ENCODE measurements around the gene MRPL50.

MRPL50 gene

DNA sequence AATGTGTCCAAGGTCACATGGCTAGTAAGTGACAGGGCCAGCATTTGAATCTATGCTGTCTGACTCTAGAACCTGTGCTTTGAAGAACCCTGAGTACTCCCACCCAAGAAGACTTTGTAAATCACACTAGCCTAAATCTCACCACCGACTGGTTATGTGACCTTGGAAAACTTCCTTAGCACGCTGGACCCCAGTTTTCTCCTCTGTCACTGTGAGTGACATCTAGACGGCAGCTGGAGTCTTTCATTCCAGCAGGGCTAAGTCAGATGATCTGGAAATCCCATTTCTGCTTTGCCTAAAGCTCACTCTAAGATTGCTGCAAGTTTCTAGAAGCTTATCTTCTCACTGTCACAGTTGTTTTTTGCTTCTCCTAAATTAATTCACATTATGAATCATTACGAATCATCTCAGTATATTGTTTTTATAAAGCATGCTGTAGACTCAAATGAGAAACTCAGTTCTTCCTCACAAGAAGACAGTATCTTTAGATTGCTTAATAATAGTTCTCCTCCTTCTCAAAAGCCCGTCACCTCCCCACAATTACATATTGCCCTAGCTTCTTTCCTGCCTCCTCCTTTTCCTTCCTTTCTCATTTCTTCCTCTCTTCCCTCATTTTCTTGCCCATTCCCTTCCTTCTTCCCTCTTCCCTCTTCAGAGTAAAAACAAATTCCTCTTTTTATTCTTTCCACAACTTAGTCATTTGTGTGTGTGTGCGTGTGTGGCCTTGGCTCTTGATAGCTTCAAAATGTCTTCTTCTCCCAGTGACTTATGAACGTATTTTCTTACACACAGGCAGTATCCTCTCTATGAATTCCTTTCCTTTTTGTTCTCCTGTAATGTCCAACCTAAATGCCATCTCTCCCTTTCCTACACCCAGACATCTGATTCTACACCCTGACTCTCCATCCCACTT is 20.4 kb upstream of the MRPL50 start:
- TF ChIP-seq, protein P1, sequence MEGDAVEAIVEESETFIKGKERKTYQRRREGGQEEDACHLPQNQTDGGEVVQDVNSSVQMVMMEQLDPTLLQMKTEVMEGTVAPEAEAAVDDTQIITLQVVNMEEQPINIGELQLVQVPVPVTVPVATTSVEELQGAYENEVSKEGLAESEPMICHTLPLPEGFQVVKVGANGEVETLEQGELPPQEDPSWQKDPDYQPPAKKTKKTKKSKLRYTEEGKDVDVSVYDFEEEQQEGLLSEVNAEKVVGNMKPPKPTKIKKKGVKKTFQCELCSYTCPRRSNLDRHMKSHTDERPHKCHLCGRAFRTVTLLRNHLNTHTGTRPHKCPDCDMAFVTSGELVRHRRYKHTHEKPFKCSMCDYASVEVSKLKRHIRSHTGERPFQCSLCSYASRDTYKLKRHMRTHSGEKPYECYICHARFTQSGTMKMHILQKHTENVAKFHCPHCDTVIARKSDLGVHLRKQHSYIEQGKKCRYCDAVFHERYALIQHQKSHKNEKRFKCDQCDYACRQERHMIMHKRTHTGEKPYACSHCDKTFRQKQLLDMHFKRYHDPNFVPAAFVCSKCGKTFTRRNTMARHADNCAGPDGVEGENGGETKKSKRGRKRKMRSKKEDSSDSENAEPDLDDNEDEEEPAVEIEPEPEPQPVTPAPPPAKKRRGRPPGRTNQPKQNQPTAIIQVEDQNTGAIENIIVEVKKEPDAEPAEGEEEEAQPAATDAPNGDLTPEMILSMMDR (conservative IDR thresholded peaks at IDR 0.05; ENCODE audit: low read depth, low read length) = no peak
- Histone ChIP-seq H3K79me2 (ENCODE audit: insufficient read depth, low read depth) (no peaks in the 10 kb centered on the region), H4K20me1 (ENCODE audit: insufficient read depth) (no peaks in the 10 kb centered on the region), H3K27me3 (ENCODE audit: insufficient read depth, low read depth) (no peaks in the 10 kb centered on the region), H3K27ac (no peak overlapping the region), H3K36me3 (ENCODE audit: insufficient read depth) (no peaks in the 10 kb centered on the region), H2AFZ (ENCODE audit: low read depth) (no peak overlapping the region), H3K4me1 (ENCODE audit: low read depth, poor library complexity, severe bottlenecking) (peaks cover 4% of the 10 kb centered on the region), H3K4me3 (IDR thresholded peaks at IDR 0.05; ENCODE audit: insufficient read depth, low read depth, low read length) (no peak overlapping the region), H3K9ac (no peak overlapping the region), H3K4me2 (no peak overlapping the region)

DNA sequence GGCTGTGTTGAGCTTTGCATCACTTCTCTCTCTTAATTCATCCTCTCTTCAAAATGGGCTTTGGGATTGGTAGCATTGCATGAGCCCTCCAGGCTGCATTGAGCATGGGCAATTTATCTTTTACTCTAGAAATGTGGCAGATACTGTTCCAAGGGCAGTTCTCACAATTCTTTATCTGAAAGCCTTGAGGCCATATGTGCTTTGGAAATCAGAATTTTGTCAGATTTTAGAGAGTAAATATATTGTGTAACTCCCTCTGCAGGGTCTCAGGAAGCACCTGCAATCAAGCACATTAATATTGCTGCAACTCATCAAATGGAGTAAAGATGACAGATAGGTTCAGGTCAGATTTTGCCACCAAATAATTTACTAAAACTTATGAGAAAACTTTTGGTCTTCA is 19.6 kb upstream of the MRPL50 start:
- Histone ChIP-seq H3K9ac (no peak overlapping the region), H3K4me3 (IDR thresholded peaks at IDR 0.05; ENCODE audit: insufficient read depth, low read depth, low read length) (no peak overlapping the region), H4K20me1 (ENCODE audit: insufficient read depth) (no peaks in the 10 kb centered on the region), H3K27me3 (ENCODE audit: insufficient read depth, low read depth) (no peaks in the 10 kb centered on the region), H2AFZ (ENCODE audit: low read depth) (no peak overlapping the region), H3K36me3 (ENCODE audit: insufficient read depth) (no peaks in the 10 kb centered on the region), H3K4me2 (no peak overlapping the region), H3K4me1 (ENCODE audit: low read depth, poor library complexity, severe bottlenecking) (peaks cover 4% of the 10 kb centered on the region), H3K27ac (no peak overlapping the region), H3K79me2 (ENCODE audit: insufficient read depth, low read depth) (no peaks in the 10 kb centered on the region)
- TF ChIP-seq, protein P1 (conservative IDR thresholded peaks at IDR 0.05; ENCODE audit: low read depth, low read length) = no peak

DNA sequence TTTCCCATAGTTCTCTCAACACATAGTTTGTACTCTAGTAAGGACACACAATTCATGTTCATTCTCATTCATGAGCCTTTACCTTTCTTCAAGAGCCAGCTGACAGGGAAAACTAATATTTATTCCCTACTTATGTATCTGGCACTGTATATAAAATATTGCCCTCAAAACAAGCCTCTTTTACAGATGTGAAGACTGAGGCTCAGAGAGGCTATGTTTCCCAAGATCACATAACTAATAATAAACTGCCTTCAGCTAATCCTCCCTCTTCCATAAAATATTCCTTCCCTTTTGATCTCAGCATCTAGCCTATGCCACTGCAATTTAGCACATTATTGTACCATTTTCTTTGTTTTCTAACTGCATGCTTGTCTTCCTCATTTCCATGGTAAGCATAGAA is 19.0 kb upstream of the MRPL50 start:
- Histone ChIP-seq H3K79me2 (ENCODE audit: insufficient read depth, low read depth) (no peaks in the 10 kb centered on the region), H3K4me3 (IDR thresholded peaks at IDR 0.05; ENCODE audit: insufficient read depth, low read depth, low read length) (no peak overlapping the region), H3K9ac (no peak overlapping the region), H3K27me3 (ENCODE audit: insufficient read depth, low read depth) (no peaks in the 10 kb centered on the region), H2AFZ (ENCODE audit: low read depth) (no peak overlapping the region), H3K27ac (no peak overlapping the region), H3K4me2 (no peak overlapping the region), H3K36me3 (ENCODE audit: insufficient read depth) (no peaks in the 10 kb centered on the region), H4K20me1 (ENCODE audit: insufficient read depth) (no peaks in the 10 kb centered on the region), H3K4me1 (ENCODE audit: low read depth, poor library complexity, severe bottlenecking) (peaks cover 4% of the 10 kb centered on the region)
- TF ChIP-seq, protein P1 (conservative IDR thresholded peaks at IDR 0.05; ENCODE audit: low read depth, low read length) = no peak

DNA sequence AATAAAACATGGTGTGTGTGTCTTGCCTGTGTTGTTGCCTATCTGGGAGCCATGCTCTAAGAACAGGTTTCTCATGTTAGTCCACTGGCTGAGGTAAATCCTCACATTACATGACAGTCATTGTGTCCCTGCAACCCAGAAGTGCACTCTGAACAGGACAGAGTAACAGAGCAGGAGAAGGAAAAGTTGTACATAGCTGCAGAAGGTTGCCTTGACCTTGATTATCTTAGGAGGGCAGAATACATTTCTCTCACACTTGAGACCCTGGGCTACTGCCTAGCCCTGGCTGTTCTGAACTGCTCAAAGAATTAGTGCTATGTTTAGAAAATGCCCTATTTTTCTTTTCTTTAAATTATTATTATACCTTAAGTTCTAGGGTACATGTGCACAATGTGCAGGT is 17.2 kb upstream of the MRPL50 start:
- Histone ChIP-seq H3K9ac (no peak overlapping the region), H4K20me1 (ENCODE audit: insufficient read depth) (no peaks in the 10 kb centered on the region), H2AFZ (ENCODE audit: low read depth) (no peak overlapping the region), H3K4me1 (ENCODE audit: low read depth, poor library complexity, severe bottlenecking) (no peaks in the 10 kb centered on the region), H3K79me2 (ENCODE audit: insufficient read depth, low read depth) (no peaks in the 10 kb centered on the region), H3K4me3 (IDR thresholded peaks at IDR 0.05; ENCODE audit: insufficient read depth, low read depth, low read length) (no peak overlapping the region), H3K27me3 (ENCODE audit: insufficient read depth, low read depth) (no peaks in the 10 kb centered on the region), H3K36me3 (ENCODE audit: insufficient read depth) (no peaks in the 10 kb centered on the region), H3K4me2 (no peak overlapping the region), H3K27ac (no peak overlapping the region)
- TF ChIP-seq, protein P1 (conservative IDR thresholded peaks at IDR 0.05; ENCODE audit: low read depth, low read length) = no peak

Measured in KMS-11 (cell line).